B cell (primary cell): ENCODE data around the gene DEDD2. TPM values are rescaled to one million over a fixed set of nuclear protein-coding genes. Genes with fewer than 3 reads are reported as not detected.
A peak's percentile ranks its signal among the peaks of the same experiment; 100 is the strongest.

Experiments used
- ATAC-seq: fragments of 200-7000 bp; cut with Tn5 transposase; one replicate; pipeline ENCODE4 v1.10.0; 2021; ENCODE audit warnings: low read depth, mild to moderate bottlenecking, moderate number of reproducible peaks, moderate library complexity
- CTCF ChIA-PET: fragments of 350-600 bp; sonication (Branson Sonifier 250); formaldehyde crosslinking; loops from one replicate; lab custom pipeline; 2021; ENCODE audit warnings: antibody characterized with exemption, inconsistent platforms; lab: Charles Lee
- POLR2A ChIA-PET: fragments of 350-600 bp; sonication (Branson Sonifier 250); formaldehyde crosslinking; loops from one replicate; lab custom pipeline; 2021; ENCODE audit warnings: antibody characterized with exemption; lab: Charles Lee
- DNase-seq: peaks from one replicate; pipeline ENCODE4 v3.0.0; 2013
- H2AFZ ChIP-seq: 2 replicates; pipeline ENCODE4 v1.6.1; 2012; ENCODE audit warnings: mild to moderate bottlenecking, low read depth, low read length; ENCODE audit not compliant: insufficient read depth, poor library complexity, severe bottlenecking
- H3K27ac ChIP-seq, 2 donors: 1 replicate in 1 of 2; 2 replicates in 1 of 2; pipeline ENCODE4 v1.5.1; 2012 to 2013; ENCODE audit warnings: low read length in 2 of 2, mild to moderate bottlenecking in 2 of 2, moderate library complexity in 1 of 2
- H3K27me3 ChIP-seq, 4 experiments: fragments of 200-600 bp in 1 of 4; sonication (generic) in 1 of 4; replicated peaks in 1 of 4; 1 replicate in 2 of 4; 2 replicates in 2 of 4; pipeline versions ENCODE4 v1.6.1 to v1.7.0; 2013 to 2016; ENCODE audit warnings: low read length in 3 of 4, mild to moderate bottlenecking in 2 of 4, mixed read lengths in 1 of 4, moderate library complexity in 1 of 4; ENCODE audit not compliant: insufficient read depth in 4 of 4, control insufficient read depth in 3 of 4; ENCODE audit errors: control extremely low read depth in 1 of 4
- H3K36me3 ChIP-seq, 2 experiments: replicated peaks in 1 of 2; 1 replicate in 1 of 2; 2 replicates in 1 of 2; pipeline versions ENCODE4 v1.6.1 to v1.7.1; 2013; ENCODE audit warnings: low read length in 1 of 2; ENCODE audit not compliant: insufficient read depth in 2 of 2, control insufficient read depth in 1 of 2; ENCODE audit errors: control extremely low read depth in 1 of 2, extremely low read depth in 1 of 2
- H3K4me1 ChIP-seq, 2 donors: fragments of 200-600 bp in 1 of 2; sonication (generic) in 1 of 2; 1 replicate in 1 of 2; 2 replicates in 1 of 2; pipeline versions ENCODE4 v1.5.1 to v1.6.1; 2013 to 2017; ENCODE audit warnings: low read length in 2 of 2; ENCODE audit not compliant: control insufficient read depth in 2 of 2, insufficient read depth in 2 of 2
- H3K4me2 ChIP-seq: replicated peaks from 2 replicates; pipeline ENCODE3; 2012; ENCODE audit warnings: mild to moderate bottlenecking, low read depth, low read length; ENCODE audit not compliant: poor library complexity, severe bottlenecking
- H3K4me3 ChIP-seq, 5 experiments: fragments of 200-600 bp in 1 of 5; sonication (generic) in 1 of 5; 1 replicate in 3 of 5; 2 replicates in 2 of 5; pipeline versions ENCODE4 v1.5.1 to v1.7.0; 2011 to 2016; ENCODE audit warnings: low read length in 4 of 5, mild to moderate bottlenecking in 4 of 5, low read depth in 2 of 5, control low read depth in 1 of 5, moderate library complexity in 1 of 5; ENCODE audit not compliant: insufficient read depth in 1 of 5; ENCODE audit errors: control extremely low read depth in 1 of 5, extremely low read depth in 1 of 5
- H3K79me2 ChIP-seq: fragments of 200-600 bp; sonication (generic); one replicate; pipeline ENCODE4 v1.6.0; 2016; ENCODE audit warnings: low read length; ENCODE audit not compliant: control insufficient read depth, insufficient read depth
- H3K9ac ChIP-seq: fragments of 200-600 bp; sonication (generic); 2 replicates; pipeline ENCODE4 v1.6.1; 2017; ENCODE audit warnings: mild to moderate bottlenecking, low read length, moderate library complexity
- H3K9me3 ChIP-seq, 3 donors: one replicate each; pipeline versions ENCODE4 v1.6.1 to v1.7.1; 2013; ENCODE audit warnings: low read length in 2 of 3; ENCODE audit not compliant: control insufficient read depth in 2 of 3, insufficient read depth in 1 of 3; ENCODE audit errors: control extremely low read depth in 1 of 3
- H4K20me1 ChIP-seq: 2 replicates; pipeline ENCODE4 v1.6.0; 2012; ENCODE audit warnings: mild to moderate bottlenecking, low read length; ENCODE audit not compliant: insufficient read depth, control insufficient read depth, poor library complexity, severe bottlenecking
- H3K27ac Mint-ChIP-seq: one replicate; pipeline ENCODE4 v1.8.0; 2021; ENCODE audit warnings: mixed read lengths
- H3K27me3 Mint-ChIP-seq: one replicate; pipeline ENCODE4 v1.8.0; 2021; ENCODE audit warnings: mixed read lengths
- H3K4me1 Mint-ChIP-seq: one replicate; pipeline ENCODE4 v1.8.0; 2021; ENCODE audit warnings: mixed read lengths
- H3K4me3 Mint-ChIP-seq: one replicate; pipeline ENCODE4 v1.8.0; 2021; ENCODE audit warnings: mixed read lengths
- H3K9me3 Mint-ChIP-seq: one replicate; pipeline ENCODE4 v1.8.0; 2022; ENCODE audit warnings: mixed read lengths; ENCODE audit not compliant: insufficient read depth
- CTCF ChIP-seq: fragments of 200-600 bp; IDR thresholded peaks from one replicate; pipeline ENCODE4 v1.8.0; 2022; ENCODE audit warnings: antibody characterized with exemption, mild to moderate bottlenecking
- EZH2 ChIP-seq: IDR thresholded peaks from 2 replicates; pipeline ENCODE4 v1.6.1; 2012; ENCODE audit warnings: borderline replicate concordance, low read depth, mild to moderate bottlenecking, moderate library complexity, low read length; ENCODE audit not compliant: insufficient read depth, poor library complexity, severe bottlenecking
- WGBS: methylation state at CpG from one replicate; pipeline ENCODE4 v1.1.5; 2013; ENCODE audit warnings: missing lambda C conversion rate; ENCODE audit not compliant: insufficient coverage; 5-methylcytosine and 5-hydroxymethylcytosine counted together
- intact Hi-C: fragments of 100-400 bp; cut with micrococcal nuclease; formaldehyde crosslinking; loops from one replicate; pipeline ENCODE4 v1.10.0; 2022
- polyA plus RNA-seq: library from polyadenylated mRNA; depleted of rRNA; stranded (reverse); fragments of >200 nt; gene quantifications from 2 replicates; pipeline ENCODE4 v1.2.3, GENCODE V29; 2012
- total RNA-seq, 2 donors: library from RNA; stranded (reverse); fragments of 120-200 nt in 1 of 2; gene quantifications; 1 replicate in 1 of 2; 2 replicates in 1 of 2; pipeline versions ENCODE4 v1.2.3 to v1.2.4, GENCODE V29; 2013 to 2022

Gene DEDD2
- total and polyA plus RNA-seq, 2 donors (not counting 1 experiment from before 2014, with no cell fraction given), result 52.8 to 90.6 TPM

- Histone ChIP-seq H3K79me2 (peaks cover 50% of the 10 kb centered on the region), H3K9ac (peak overlapping the region; percentile 61), H3K36me3 (peaks cover 0 to 60% of the 10 kb centered on the region in 2 experiments), H3K27ac (peak overlapping the region; percentile 91 to 94), H3K4me1 (peaks cover 68 to 76% of the 10 kb centered on the region in 2 donors), H3K9me3 (peaks cover 0 to 6% (median 0%) of the 10 kb centered on the region in 3 donors), H2AFZ (no peak overlapping the region), H4K20me1 (peaks cover 50% of the 10 kb centered on the region), H3K4me2 (peak overlapping the region; percentile 87), H3K27me3 (no peaks in the 10 kb centered on the region), H3K4me3 (peak overlapping the region in 4 of 5 experiments; percentile 5 to 53 (median 26))
- H3K4me1 Mint-ChIP-seq, result peaks cover 83% of the 10 kb centered on the region
- H3K27ac Mint-ChIP-seq, result peak overlapping the region; percentile 92
- ChIA-PET POLR2A (interaction anchor here (0.8 to 1.2 kb wide), 4 partner anchors 15 to 80 kb away, joined by 4 to 9 read pairs (median 4); no protein-coding TSS in a partner anchor), CTCF (interaction anchor here (0.8 to 4.2 kb wide), 10 partner anchors 14 to 232 kb away, joined by 3 to 25 read pairs (median 6); partner anchors contain the start of genes DEDD2 and POU2F2)
- H3K27me3 Mint-ChIP-seq, result no peaks in the 10 kb centered on the region
- no peak for TF ChIP-seq CTCF
- no peak for TF ChIP-seq EZH2
- peak overlapping the region; percentile 82 for H3K4me3 Mint-ChIP-seq
- ATAC-seq (peak; percentile 72), DNase-seq (peak; percentile 91)
- WGBS, result 0% methylated on average over 5 of the region's 6 CpGs
- intact Hi-C loops, result loop anchor here (1.0 to 5.0 kb wide), 3 partner anchors 16 to 81 kb away; partner anchors contain the start of gene DEDD2
- no peaks in the 10 kb centered on the region for H3K9me3 Mint-ChIP-seq
These were observed 15.8 kb downstream of the DEDD2 start for GRCh38 chr19:42201489-42202289.
